Measurements from ENCODE around the gene SLC22A13. TPM values are rescaled to one million over a fixed set of nuclear protein-coding genes. Genes with fewer than 3 reads are reported as not detected.
"Not testable (repeated sequence)": the region's sequence is repeated elsewhere in the genome, so short reads cannot be mapped to it uniquely, and the experiment has no call there.

SLC22A13 gene
- total RNA-seq, 1 experiment from 2014 or later, result 0.34 TPM

DNA sequence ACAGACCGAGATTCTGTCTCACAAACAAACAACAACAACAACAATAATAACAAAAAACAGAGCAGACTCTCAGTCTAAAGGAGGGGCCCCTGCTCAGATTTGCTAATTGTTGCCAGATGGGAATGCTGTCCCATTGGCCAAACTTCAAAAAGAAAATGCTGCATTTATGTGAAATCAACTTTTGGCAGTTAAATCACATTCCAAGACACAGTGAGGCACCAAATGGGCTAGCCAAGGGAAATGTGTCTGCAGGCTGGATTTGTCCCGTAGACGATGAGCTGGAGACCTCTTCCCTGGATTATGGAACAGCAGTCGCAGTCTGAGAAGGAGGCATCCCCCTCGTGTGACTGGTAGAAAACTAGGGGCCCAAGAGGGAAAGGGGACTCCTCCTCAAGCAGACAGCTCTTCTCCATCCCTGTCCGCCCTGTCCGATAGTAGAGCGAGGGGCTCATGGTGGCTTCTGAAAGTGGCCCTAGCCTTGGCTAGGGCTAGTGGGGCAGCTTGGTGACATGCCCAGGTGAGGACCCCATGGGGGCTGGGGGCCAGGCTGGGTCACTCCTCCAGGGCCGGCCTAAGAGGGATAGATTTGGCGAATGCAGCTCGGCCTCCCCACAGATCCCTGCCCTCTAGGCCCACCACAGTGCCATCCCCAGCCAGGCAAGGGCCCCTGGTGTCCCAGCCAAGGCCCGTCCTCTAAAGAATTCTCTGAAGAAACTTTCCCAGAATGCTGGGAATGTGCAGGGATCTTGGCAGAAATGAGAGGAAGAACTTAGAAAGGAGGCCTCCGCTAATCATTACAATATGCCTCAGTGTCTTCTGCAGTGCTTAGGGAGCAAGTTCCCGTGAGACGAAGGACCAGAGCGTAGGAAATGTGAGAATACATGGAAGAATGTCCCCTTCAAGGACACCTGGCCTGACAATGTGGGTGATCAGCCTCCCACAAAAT lies 18.5 kb downstream of the SLC22A13 start:
- in situ Hi-C loops (cut with HindIII; ENCODE audit: low pct_unique_long_range_greater_than_20kb, low sequenced_read_pairs), result no loop called here
- no peak for DNase-seq (ENCODE audit: low read depth, low spot score)

DNA sequence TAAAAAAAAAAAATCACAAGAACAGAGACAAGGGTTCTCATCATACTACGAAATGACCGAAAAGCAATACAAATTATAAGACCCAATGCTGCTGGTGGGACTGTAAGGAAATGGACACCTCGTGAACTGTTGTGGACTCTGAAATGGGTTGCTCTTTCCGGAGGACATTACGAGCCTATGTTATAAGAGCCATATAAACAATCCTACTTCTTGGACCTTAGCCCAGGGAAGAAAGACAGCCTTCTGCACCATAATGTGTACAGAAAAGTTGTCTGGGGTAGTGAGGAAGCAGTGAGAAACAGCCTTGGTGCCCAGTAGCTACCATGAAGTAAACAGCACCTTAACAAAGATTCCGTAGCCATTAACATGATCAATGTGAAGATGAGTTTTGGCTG lies 19.1 kb downstream of the SLC22A13 start:
- no peak for DNase-seq (ENCODE audit: low read depth, low spot score)
- in situ Hi-C loops (cut with HindIII; ENCODE audit: low pct_unique_long_range_greater_than_20kb, low sequenced_read_pairs), result no loop called here

DNA sequence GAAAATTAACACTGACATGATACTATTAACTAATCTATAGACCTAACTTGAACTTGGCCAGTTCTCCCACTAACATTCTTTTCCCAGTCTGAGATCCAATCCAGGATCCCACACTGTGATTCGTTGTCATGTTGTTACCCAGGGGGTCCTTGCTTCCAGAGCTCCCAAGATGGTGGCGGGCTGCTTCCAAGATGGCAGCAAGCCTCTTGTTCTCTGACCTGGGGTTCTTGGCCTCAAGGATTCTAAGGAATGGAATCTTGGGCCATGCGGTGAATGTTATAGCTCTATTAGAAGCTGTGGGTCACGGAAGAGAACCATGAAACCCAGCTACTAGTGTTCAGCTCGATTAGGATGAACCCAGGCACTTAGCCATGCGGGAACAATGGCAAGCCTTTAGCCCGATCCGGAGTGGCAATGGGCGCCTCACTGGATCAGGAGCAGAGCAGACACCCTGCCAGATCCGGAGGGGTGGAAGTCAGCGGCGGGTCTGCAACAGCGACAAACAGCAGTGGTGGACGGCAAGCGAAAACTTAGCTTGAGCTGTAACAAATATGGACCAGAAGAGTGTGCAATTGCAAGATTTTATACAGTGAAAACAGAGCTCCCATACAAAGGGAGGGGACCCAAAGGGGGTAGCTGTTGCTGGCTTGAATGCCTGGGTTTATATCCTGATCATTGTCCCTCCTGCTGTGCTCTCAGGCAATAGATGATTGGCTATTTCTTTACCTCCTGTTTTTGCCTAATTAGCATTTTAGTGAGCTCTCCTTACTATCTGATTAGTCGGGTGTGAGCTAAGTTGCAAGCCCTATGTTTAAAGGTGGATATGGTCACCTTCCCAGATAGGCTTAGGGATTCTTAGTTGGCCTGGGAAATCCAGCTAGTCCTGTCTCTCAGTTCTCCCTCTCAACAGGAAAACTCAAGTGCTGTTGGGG lies 23.9 kb downstream of the SLC22A13 start:
- DNase-seq (ENCODE audit: low read depth, low spot score); in situ Hi-C loops (cut with HindIII; ENCODE audit: low pct_unique_long_range_greater_than_20kb, low sequenced_read_pairs): not testable (repeated sequence)

DNA sequence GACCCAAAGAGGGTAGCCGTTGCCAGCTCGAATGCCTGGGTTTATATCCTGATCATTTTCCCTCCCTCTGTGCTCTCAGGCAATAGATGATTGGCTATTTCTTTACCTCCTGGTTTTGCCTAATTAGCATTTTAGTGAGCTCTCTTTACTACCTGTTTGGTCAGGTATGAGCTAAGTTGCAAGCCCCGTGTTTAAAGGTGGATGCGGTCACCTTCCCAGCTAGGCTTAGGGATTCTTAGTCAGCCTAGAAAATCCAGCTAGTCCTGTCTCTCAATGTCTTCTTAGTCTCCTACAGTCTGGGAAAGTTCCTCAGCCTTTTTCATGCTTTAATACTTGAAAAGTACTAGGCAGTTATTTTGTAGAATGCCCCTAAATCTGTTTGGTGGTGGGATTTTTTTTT lies 31.4 kb downstream of the SLC22A13 start:
- DNase-seq (ENCODE audit: low read depth, low spot score); in situ Hi-C loops (cut with HindIII; ENCODE audit: low pct_unique_long_range_greater_than_20kb, low sequenced_read_pairs): not testable (repeated sequence)

DNA sequence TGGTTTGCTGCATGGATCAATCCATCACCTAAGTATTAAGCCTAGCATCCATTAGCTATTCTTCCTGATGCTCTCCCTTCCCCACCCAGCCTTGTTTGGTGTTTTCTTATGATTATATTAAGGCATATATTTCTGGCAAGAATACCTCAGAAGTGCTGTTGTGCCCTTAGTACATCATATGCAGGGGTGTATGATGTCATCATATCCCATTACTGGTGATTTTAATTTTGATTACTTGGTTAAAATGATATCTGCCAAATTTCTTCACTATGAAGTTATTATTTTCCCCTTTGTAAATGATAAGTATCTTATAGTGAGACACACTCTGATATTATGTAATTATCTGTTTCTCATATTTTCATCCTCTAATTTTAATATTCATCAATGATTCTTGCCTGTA lies 31.9 kb downstream of the SLC22A13 start:
- in situ Hi-C loops (cut with HindIII; ENCODE audit: low pct_unique_long_range_greater_than_20kb, low sequenced_read_pairs), result no loop called here

DNA sequence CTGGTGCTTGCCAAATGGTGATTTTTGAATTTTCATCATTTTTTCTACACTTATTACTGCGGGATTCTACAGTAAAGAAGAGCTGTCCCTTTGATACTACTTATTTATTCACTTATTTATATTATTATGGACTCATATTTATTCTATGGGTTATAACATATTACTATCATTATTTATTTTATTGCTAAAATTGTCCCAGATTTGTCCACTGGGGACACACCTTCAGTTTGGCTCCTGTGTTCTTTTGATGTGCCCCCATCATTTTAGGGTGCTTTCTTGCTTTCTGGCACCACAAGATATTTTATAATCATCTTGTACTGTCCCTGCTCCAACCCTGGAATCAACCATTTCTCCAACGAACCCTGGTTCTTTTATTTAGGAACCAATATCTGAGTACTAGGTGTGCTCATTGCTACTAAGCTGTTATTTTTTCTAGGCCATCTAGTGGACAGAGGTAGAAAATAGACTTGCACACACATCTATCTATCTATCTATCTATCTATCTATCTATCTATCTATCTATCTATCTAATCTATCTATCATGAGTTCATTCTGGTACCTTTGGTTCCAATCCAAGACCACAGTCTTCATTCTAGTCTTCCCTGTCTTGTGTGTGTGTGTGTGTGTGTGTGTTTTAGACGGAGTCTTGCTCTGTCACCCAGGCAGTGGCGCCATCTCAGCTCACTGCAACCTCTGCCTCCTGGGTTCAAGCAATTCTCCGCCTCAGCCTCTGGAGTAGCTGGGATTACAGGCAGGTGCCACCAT lies 32.5 kb downstream of the SLC22A13 start:
- peak; percentile 40 for DNase-seq (ENCODE audit: low read depth, low spot score)
- in situ Hi-C loops (cut with HindIII; ENCODE audit: low pct_unique_long_range_greater_than_20kb, low sequenced_read_pairs), result no loop called here

More for the DNA sequence above, 31.9 kb downstream of the SLC22A13 start:
- DNase-seq (ENCODE audit: low read depth, low spot score), result no peak

DNA sequence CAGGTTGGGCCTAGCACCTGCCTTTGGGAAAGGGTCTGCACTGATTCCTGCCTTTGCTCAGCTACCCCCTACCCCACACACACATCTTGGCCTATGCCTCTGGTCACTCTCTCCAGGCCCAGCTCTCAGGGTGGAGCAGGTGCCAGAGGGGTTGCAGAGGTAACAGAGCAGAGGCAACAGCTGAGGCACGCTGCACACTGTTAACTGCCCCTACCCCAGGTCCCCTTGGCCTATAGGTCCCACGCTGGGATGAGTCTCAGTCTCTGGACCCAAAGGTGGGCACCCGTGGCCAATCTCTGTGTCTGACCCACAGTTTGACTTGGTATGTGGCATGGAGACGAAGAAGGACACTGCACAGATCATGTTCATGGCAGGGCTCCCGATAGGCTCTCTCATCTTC lies 41.3 kb downstream of the SLC22A13 start:
- DNase-seq (ENCODE audit: low read depth, low spot score), result no peak
- in situ Hi-C loops (cut with HindIII; ENCODE audit: low pct_unique_long_range_greater_than_20kb, low sequenced_read_pairs), result no loop called here

DNA sequence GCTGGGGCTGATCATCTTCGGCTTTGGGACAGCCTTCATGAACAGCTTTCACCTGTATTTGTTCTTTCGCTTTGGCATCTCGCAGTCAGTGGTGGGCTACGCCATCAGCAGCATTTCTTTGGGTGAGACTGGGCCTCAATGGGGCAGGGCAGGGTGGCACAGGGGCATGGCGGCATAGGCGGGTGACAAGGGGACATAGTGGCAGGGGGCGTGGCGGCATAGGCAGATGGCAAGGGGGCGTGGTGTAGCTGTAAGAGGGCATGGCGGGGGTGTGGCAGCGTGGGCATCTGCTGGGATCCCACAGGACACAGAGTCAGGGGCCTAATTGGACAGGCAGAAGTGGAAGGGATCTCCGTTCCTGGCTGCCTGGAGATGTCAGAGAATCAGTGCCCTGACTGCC lies 42.0 kb downstream of the SLC22A13 start:
- DNase-seq (ENCODE audit: low read depth, low spot score), result no peak
- in situ Hi-C loops (cut with HindIII; ENCODE audit: low pct_unique_long_range_greater_than_20kb, low sequenced_read_pairs), result no loop called here

DNA sequence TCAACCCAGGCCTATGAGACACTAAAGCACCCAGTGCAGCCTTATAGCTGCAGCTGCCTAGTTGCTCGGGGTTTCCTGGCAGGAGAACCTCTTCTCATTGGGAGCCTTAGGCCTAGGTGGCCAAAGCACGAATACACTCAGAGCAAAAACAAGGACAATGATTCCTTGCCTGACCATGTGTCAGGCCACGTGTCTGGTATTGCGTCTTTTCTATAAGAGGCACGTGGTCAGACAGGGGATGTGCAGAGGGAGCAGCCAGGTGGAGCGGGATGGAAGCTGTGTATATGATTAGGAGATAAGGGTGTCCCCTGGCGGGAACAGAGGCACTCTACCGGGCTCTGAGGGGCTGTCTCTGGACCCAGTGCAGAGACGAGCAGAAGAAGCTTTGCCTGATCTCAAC lies 42.8 kb downstream of the SLC22A13 start:
- no peak for DNase-seq (ENCODE audit: low read depth, low spot score)
- in situ Hi-C loops (cut with HindIII; ENCODE audit: low pct_unique_long_range_greater_than_20kb, low sequenced_read_pairs), result no loop called here

DNA sequence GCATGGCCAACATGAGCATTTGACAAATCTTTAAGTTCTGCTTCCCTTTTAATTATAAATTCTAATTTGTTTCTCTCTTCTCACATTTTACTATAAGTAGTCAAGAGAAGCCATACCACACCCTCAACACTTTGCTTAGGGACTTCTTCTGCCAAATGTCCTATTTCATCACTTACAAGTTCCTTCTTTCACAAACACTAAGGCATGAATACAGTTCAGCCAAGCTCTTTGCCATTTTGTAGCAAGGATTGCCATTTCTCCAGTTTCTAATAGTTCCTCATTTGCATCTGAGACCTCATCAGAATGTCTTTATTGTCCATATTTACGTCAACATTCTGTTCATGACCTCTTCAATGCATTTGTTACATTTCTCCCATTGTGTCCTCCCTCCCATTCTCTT lies 45.9 kb downstream of the SLC22A13 start:
- in situ Hi-C loops (cut with HindIII; ENCODE audit: low pct_unique_long_range_greater_than_20kb, low sequenced_read_pairs), result no loop called here
- DNase-seq (ENCODE audit: low read depth, low spot score), result no peak

DNA sequence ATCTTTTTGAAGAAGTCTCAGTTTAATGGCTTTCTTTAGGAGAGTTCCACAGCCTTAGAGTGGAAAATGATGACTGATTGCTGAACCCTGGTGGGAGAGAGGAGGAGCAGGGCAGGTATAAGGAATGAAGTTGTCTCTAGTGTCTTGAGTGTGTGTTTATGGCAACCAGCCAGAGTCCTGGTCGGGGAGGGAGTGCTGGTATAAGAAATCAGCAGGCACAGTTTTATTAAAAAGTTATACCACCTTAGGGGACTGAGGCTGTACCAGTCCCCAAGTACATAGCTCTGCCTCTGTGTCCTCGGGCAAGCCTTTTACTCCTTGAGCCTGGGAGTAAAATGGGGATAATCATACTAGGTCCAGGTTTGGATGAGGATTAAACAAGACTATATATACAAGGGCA lies 46.3 kb downstream of the SLC22A13 start:
- no peak for DNase-seq (ENCODE audit: low read depth, low spot score)
- in situ Hi-C loops (cut with HindIII; ENCODE audit: low pct_unique_long_range_greater_than_20kb, low sequenced_read_pairs), result no loop called here

DNA sequence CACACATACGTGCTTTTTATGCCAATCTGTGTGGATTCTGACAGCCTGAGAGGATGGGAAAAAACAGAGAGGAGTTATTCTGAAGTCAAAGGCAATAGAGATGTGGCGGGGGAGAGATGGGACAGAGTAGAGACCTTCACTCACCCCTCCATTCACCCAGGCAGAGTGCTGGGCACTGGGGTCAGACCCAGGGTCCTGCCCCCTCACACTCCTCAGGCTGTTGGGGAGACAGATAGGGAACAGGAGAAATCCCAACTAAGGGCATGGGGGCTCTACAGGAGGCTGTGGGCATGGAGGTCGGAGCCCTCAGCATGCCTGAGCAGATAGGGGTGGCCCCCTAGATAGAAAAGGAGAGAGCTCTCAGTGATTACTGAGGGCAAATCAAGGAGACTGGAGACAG lies 46.7 kb downstream of the SLC22A13 start:
- no peak for DNase-seq (ENCODE audit: low read depth, low spot score)
- in situ Hi-C loops (cut with HindIII; ENCODE audit: low pct_unique_long_range_greater_than_20kb, low sequenced_read_pairs), result no loop called here

DNA sequence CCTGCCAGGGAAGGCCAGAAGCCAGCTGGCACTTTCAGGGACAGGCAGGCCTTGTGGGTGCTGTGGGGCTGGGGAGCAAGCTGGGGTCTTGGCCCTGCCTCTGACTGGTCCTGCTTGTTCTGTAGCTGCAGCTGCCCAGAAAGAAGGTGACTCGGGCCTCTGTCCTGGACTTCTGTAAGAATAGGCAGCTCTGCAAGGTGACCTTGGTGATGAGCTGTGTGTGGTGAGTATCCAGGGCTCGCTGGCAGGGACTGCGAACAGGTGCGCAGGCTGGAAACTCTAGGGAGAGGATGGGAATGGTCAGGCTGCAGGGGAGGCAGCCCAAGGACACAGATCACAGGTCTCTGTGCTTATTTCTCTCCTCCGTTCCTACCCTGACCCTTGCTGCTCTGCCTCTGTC lies 47.7 kb downstream of the SLC22A13 start:
- in situ Hi-C loops (cut with HindIII; ENCODE audit: low pct_unique_long_range_greater_than_20kb, low sequenced_read_pairs), result no loop called here
- no peak for DNase-seq (ENCODE audit: low read depth, low spot score)

DNA sequence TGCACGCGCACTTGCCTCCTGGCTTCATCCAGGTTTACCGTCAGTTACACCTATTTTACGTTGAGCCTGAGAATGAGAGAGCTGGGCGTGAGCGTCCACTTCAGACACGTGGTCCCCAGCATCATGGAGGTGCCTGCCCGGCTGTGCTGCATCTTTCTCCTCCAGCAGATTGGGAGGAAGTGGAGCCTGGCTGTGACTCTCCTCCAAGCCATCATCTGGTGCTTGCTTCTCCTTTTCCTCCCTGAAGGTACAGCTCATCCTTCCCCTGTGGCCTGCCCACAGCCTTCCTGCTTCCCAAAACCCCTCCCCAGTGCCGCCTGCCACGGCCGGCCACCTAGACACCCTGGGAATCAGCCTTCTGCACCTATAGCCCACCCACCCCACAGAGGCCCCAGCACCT lies 48.1 kb downstream of the SLC22A13 start:
- DNase-seq (ENCODE audit: low read depth, low spot score), result no peak
- in situ Hi-C loops (cut with HindIII; ENCODE audit: low pct_unique_long_range_greater_than_20kb, low sequenced_read_pairs), result no loop called here

DNA sequence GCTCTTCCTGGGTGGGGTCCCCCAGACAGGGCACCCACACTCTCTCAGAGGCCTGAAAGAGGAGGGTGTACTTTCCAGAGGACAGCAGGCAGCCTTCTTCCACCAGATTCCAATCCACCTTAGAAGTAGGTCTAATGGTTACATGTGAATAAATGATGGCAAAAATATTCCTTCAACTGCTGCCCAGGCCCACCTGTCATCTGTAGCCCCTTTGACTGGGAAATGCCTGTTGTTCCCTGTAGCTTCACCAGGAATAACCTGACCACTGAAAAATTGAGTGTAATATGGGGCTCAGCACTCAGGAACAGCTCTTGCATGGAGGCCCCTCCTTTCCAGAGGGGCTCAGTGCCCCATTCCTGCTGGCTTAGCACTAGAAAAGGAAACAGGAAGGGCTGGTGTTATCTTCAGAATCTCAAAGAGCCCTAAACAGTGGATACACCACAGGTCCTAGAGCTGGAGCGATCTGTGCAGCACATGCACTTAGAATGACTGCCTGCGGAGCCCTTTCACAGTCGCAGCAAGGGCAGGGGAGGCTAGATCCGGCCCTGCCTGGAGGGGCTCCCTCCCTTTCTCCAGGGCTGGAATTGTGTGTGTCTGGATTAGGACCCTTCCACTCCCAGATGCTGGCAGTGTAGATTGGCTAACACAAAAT lies 48.6 kb downstream of the SLC22A13 start:
- in situ Hi-C loops (cut with HindIII; ENCODE audit: low pct_unique_long_range_greater_than_20kb, low sequenced_read_pairs), result no loop called here
- no peak for DNase-seq (ENCODE audit: low read depth, low spot score)

DNA sequence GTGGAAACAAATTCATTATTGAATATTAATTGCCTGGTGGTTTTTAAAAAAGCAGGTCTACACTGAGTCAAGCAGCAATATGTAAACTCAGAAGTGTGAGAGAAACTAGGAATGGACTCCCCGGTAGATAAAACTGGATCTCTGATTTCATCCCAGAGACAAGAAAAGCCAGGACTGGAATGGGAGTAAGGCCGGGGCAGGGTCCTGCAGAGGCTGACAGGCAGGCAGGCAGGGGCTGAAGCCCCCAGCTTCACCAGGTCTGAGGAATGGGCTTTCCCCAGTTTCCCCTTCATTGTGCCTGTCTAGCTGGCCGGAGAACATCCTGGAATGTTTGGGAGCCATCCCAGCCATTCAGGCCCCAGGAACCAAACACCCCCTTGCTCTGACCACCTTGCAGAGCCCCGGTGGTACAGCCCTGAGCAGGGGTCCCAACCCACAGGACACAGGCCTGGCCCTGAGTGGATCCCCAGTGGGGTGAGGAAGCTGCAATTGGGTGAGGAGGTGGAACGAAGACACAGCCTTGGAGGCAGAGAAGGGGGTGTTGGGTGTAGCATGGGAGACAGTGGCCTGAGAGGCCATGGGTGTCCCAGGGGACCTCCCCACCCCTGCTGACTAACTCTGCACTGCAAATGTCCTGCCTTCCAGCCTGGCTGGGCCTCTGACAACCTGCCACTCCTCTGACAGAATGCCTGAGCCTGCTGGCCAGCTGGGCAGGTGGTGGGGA lies 49.3 kb downstream of the SLC22A13 start:
- DNase-seq (ENCODE audit: low read depth, low spot score), result no peak
- in situ Hi-C loops (cut with HindIII; ENCODE audit: low pct_unique_long_range_greater_than_20kb, low sequenced_read_pairs), result no loop called here

Measured in SK-MEL-5 (cell line).